Activated CD4-positive, CD25-positive, alpha-beta regulatory T cell treated with anti-CD3 and anti-CD28 coated beads, Interleukin-2, amount 50 U/mL, for 24 hours (primary cell): ENCODE measurements around the gene ABCB8.
A peak's percentile ranks its signal among the peaks of the same experiment; 100 is the strongest.

ENCODE experiments used
- ATAC-seq, 2 donors: fragments of 150-1000 bp; cut with Tn5 transposase; one replicate each; pipeline ENCODE4 v1.10.0; 2021; ENCODE audit warnings: mild to moderate bottlenecking in 1 of 2, moderate library complexity in 1 of 2

The ABCB8 gene

DNA sequence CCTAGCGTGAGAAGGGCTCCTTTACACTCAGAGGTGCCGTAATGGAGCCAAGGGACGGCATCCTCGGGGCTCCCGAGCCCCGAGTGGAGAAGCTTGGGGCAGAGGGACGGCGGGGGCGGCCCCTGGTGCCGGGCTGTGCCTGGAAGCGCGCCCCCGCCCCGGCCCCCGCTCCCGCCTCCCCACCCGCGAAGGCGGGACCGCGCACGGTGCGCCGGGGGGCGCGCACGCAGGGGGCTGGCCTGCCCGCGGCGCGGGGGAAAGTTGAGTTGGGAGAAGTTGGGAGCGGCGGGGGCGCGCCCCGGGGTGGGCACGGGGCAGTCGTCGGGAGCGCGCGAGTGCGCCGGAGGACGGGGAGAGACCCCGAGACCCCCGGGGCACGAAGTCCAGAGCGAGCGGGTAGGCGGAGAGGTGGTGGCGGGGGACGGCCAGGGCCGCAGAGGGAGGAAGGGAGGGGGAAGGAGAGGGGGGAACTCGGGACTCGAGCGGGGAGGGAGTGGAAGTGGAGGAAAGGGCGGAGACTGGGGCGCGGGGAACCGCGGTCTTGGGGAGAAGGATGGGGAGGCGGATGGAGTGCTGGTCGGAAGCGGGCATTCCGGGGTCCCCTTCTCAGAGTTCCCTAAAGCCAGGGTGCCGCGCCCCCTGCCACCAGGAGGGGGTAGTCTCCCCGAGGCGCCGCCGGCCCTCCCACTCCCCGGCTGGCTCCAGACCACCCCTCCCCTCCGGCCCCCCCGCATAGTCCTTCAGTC is 31.3 kb downstream of the ABCB8 start, which contains the start of gene SLC4A2:
SLC4A2 (plus strand) TSS at position 223 of the 746 bp plus-strand sequence. CDS start 2,399 bp downstream, outside the sequence.
- peak; percentile 9 to 13 for ATAC-seq

DNA sequence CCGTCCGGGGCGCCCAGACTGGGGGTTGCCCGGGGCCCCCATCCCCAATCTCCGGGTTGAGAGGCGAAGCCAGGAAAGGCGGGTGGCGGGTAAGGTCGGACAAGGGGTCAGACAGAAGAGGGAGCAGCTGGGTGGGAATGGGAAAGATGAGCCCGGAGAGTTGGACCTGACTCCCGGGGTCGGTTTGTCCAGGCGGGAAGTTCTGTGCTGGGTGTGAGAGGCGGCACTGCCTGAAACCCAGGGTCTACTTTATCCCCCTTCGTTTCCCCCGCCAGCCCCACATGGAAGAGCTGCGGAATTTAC is 31.8 kb downstream of the ABCB8 start:
- no peak for ATAC-seq

DNA sequence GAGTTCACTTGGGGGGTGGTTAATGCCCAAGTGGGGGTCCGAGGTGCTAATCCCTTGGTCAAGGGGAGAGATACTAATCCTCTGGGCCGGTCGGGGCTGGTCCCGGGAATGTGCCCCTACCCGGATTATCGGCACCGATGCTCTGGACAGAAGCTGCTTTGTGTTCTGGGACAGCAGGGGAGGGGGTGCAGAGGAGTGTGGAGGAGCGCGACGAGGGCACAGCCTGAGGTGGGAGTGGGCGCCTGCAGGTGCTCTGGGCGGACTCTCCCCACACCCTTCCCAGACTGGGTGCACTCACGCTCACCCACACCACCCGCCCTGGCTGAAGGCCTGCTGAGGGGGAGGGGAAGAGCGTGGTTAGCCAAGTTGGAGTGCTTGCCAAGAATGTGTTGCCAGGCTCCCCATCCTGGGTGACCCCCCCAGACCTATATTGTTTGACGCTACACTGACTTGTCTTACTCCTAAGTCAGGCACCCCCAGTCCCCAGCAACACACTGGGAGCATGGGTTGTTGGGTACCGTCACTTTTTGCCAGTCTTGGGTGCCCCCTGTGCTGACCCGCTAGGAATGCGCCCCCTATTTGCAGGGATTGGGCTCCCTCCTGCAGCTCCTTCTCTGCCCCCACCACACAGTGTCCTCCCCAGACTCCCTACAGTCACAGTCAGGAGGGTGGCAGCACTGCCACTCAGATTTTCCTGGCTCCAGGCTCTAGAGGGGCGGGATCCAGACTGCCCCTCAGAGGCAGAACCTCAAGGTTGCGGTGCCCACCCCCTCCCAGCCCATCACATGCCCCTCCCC is 32.4 kb downstream of the ABCB8 start:
- ATAC-seq, result no peak

DNA sequence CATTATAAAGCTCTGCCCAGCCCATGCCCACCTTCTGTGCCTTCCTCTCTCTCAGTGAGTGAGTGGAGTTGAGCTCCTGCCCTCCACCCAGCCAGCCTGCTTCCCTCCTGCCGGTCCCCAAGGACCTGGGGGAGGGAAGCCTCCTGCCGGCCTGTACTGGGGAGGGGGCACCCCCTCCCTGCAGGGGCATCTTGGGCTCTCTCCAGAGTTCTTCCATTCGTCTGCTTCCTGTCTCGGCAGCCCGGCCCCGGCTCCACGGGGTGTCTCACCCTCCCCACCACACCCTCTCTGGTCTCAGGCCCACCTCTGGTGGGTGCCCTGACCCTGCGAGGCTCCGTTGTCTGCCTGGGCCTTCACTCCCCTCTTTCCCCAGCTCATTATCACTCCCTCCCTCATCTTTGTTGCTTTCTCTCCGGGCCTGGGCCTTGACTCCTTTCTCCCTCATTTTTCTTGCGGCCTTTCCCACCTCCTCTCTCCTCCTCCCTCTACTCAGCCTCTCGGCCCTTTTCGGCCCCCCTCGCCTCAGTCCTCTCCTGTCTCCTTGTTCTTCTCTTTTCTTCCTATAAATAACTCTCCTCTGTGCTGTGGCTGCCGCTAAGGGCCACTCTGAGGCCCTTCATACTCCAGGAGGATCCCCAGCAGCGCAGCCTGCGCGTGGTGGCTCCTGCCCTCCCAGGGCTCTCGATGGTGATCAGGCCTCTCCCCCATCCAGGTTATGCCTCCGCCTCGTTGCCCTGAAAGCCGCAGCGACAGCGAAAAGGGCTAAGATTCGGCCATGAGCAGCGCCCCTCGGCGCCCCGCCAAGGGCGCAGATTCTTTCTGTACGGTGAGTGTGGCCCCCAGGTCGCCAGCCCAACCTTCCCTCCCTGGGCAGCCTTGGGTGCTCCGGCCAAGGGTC is 33.2 kb downstream of the ABCB8 start:
- ATAC-seq, result no peak

DNA sequence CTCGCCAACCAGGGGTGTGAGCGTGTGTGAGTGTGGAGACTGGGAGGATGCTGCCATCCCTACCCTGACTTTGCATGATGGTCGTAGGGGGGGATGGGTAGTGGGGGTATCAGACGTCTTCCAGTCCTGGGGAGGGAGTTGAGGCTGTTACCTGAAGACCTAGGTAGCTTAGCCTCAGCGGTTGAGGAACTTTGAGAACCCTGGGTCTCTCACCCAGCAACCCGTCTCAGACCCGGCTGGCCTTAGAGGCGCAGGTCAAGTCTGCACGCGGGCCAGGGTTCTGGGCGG is 33.8 kb downstream of the ABCB8 start:
- no peak for ATAC-seq

DNA sequence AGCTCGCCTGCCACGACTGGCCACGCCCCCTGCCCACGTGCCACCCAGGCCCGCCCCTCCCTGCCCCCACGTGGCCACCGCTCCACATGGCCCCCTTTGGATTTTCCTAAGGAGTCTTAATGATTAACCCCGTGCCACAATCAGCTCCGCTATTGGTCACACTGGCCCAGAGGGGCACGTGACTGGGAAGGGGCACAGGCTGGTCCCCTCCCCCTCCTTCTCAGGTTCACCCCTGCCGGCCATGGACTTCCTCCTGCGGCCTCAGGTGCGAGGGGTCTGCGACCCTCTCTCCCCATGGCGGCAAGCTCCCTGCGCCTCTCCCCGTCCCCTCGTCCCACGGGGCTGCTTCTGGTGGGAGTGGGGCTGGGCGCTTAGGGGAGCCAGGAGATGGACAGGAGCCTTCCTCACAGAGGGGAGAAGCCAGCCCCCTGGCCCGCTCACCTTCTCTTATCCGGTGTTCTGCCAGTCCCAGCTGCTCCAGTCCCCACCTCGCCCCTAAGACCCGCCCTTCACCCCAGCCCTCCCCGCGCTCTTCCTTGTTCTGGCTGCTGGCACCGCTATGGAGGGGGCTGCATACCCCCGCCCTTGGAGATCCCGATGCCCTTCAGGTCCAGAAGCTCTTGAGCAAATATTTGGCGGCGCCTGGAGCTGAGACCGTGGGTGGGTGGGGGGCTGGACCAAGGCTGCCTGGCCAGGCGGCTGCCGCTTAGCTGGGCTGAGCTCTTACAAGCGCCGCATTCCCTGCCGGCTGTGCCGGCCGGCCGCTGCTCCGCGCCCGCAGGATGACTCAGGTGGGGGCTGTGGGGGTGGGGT is 34.4 kb downstream of the ABCB8 start:
- no peak for ATAC-seq

DNA sequence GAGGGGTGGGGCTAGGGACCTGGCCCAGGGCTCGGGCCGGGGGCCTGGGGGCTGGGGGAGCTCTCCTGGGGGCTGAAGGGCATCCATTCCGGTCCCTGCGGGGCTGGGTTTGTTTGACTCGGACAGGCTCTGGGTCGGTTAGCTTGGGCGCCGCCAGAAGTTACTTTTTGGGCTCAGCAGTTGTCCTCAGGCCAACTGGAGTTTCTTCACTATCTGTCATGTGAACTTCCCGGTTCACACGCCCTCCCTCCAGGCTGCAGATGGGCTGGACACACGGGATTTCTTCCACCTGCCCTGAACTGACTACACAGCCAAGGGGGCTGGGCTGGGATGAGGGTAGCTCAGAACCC is 34.9 kb downstream of the ABCB8 start:
- ATAC-seq, result no peak

DNA sequence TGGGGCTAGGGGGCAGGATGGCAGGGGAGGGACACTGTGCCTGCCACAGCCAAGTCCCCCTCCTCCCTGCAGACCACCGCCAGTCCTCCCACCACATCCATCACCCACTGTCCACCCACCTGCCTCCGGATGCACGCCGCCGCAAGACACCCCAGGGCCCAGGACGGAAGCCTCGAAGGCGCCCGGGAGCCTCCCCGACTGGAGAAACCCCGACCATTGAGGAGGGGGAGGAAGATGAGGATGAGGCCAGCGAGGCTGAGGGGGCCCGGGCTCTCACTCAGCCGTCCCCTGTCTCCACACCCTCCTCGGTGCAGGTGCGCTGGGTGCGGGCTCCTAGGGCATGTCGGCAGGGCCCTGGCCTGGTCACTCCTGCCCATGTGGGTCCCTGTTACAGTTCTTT is 36.2 kb downstream of the ABCB8 start:
- ATAC-seq, result no peak

DNA sequence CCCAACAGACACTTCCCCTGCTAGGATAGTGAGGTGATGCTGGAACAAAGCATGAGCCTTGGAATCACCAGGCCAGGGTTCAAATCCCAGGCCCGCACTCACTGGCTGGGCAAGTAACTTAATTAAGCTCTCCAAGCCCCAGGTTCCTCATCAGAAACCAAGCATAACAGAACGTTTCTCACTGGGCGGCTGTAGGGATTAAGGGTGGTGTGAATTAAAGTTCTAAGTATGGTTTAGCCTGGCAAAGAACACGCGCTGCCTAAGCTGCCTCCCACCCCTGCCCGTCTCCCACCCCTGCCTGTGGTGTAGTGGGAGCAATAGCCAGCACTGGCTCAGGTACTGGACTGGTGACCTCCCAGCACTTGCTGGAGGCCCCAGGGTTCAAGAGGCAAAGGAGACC is 36.7 kb downstream of the ABCB8 start:
- ATAC-seq, result no peak

DNA sequence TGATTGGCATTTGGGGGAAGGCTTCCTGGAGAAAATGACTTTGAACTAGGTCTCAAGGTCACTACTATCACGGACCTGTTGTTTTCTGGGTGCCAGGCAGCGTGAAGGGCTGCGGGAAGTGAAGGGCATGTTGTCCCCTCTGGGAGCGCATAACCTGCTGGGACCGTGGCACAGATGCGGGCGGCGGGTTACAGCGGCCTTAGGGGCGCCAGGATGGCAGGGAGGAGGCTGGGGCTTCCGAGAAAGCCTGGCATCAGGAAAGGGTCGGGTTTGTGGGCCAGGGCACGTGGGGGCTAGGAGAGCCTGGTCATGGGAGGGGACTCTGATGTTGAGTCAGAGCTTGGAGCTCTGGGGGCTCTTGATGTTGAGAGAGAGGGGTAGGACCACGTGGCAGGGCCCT is 37.3 kb downstream of the ABCB8 start:
- ATAC-seq, result no peak

DNA sequence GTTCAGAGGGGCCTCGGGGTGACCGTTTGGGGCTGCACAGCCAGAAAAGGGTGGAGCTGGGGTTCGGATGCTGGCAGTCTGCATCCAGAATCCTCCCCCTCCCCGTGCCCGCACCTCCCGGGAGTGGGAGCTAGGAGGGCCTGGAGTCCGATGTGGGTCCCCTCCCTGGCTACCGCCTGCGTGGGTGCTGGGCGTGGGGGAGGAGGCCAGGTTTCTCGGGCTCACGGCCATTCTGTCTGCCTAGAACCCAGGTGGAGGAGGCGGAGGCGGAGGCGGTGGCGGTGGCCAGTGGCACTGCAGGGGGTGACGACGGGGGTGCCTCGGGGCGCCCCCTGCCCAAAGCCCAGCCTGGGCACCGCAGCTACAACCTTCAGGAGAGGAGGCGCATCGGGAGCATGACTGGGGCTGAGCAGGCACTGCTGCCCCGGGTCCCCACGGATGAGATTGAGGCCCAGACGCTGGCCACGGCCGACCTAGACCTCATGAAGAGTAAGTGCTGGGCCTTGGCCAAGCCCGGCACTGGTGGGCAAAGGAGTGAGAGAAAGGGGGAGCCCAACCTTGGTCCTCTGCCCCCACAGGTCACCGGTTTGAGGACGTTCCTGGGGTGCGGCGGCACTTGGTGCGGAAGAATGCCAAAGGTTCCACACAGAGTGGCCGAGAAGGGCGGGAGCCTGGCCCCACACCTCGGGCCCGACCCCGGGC is 38.2 kb downstream of the ABCB8 start:
- no peak for ATAC-seq

DNA sequence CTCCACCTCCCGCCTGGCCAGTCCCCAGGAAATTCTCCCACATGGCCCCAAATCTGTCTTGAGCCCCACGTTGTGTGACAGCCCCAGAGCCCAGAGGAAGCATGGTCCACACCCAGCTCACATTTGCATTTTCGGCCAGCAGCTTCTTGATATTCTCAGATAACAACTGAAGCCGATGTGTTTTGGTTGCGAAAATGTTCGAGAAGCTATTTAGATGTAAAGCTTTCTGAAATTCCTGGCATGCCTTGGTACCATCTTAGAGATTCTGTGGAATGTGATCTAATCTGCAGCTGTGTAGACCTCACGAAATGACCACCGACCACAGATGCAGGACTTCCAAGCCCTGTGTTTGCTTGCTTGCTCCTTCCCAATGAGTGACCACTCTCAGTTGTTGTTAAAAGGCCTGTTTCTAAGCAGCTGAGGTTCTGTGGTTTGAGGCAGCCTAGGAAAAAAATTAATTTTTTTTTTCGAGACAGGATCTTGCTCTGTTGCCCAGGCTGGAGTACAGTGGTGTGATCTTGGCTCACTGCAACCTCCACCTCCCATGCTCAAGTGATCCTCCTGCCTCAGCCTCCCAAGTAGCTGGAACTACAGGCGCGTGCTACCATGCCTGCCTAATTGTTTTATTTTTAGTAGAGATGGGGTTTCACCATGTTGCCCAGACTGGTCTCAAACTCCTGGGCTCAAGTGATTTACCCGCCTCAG is 40.0 kb downstream of the ABCB8 start:
- no peak for ATAC-seq

DNA sequence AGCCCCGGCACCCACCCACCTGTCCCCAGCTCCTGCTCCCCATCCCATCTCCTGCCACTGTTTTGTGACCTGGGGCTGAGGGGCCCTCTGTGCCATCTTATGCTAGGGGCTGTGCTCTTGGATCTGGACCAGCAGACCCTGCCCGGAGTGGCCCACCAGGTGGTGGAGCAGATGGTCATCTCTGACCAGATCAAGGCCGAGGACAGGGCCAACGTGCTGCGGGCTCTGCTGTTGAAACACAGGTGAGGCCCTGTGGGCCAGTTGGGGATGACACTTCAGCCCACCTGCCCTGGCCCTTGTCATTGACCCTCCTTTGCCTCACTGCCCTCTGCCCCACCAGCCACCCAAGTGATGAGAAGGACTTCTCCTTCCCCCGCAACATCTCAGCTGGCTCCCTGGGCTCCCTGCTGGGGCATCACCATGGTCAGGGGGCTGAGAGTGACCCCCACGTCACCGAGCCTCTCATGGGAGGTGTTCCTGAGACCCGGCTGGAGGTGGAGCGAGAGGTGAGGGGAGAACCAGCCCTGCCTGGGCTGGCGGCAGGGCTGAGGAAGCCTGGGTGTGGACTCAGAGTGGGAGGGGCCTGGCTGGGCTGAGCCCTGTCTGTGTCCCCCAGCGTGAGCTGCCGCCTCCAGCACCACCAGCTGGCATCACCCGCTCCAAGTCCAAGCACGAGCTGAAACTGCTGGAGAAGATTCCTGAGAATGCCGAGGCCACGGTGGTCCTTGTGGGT is 41.8 kb downstream of the ABCB8 start:
- ATAC-seq, result no peak

DNA sequence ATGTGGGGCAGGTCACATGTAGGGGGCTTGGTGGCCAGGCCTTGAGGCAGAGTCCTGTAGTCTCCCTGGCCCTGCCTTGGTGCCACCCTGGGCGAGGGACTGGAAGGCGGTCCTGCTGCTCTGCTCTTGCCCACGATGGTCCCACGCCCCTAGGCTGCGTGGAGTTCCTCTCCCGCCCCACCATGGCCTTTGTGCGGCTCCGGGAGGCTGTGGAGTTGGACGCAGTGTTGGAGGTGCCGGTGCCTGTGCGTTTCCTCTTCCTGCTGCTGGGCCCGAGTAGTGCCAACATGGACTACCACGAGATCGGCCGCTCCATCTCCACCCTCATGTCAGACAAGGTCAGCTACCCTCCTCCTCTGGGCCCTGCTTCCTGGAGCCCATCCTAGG is 42.3 kb downstream of the ABCB8 start:
- ATAC-seq, result no peak

DNA sequence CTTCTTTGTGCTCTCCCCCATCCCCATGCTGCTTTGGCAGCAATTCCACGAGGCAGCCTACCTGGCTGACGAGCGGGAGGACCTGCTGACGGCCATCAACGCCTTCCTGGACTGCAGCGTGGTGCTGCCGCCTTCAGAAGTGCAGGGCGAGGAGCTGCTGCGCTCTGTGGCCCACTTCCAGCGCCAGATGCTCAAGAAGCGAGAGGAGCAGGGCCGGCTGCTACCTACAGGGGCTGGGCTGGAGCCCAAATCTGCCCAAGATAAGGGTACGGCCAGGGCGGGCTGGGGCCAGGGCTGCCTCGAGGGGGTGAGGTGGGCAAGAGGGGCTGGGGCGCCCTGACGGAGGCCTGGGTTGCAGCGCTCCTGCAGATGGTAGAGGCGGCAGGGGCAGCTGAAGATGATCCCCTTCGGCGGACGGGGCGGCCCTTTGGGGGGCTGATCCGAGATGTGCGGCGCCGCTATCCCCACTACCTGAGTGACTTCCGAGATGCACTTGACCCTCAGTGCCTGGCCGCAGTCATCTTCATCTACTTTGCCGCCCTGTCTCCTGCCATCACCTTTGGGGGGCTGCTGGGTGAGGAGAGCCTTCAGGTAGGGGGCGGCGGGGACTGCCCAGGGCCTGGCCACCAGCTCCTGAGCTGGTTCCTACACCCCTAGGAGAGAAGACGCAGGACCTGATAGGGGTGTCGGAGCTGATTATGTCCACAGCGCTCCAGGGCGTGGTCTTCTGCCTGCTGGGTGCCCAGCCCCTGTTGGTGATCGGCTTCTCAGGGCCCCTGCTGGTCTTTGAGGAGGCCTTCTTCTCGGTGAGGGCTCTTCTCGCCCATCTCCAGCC is 43.0 kb downstream of the ABCB8 start:
- ATAC-seq, result no peak

DNA sequence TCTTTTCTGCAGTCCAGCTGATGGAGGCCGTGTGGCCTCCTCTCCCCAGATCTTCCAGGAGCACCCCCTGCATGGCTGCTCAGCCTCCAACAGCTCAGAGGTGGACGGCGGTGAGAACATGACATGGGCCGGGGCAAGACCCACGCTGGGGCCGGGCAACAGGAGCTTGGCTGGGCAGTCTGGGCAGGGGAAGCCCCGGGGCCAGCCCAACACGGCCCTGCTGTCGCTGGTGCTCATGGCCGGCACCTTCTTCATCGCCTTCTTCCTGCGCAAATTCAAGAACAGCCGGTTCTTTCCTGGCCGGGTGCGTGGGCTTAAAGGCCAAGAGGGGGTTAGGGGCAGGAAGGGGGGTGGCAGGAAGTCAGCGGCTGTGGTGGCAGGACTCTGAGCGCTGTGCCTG is 45.7 kb downstream of the ABCB8 start:
- ATAC-seq, result no peak

DNA sequence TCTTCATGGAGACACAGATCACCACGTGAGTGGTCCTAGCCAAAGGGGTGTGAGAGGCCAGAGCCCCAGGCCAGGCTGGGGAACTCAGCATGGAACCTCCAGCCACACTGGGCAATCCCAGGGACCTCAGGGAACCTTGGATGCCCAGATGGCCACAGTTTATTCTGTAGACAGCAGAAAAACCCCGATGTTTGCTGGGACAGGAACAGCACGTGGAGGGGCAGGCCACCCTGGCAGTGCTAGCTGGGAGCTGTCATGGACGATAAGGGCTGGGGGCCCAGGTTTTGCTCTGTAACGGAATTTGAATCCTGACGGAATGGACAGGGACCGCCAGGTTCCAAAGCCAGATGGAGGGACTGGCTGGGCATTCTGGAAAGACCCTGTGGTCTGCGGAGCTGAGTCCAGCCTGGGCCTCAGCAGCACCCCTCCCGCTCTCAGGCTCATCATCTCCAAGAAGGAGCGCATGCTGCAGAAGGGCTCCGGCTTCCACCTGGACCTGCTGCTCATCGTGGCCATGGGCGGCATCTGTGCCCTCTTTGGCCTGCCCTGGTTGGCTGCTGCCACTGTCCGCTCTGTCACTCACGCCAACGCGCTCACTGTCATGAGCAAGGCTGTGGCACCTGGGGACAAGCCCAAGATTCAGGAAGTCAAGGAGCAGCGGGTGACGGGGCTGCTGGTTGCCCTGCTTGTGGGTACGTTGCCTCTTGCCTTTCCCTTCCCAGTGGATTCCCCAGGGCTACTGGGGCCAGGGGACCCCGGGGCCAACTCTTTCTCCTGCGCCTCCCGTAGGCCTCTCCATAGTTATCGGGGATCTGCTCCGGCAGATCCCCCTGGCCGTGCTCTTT is 46.8 kb downstream of the ABCB8 start:
- ATAC-seq, result no peak

DNA sequence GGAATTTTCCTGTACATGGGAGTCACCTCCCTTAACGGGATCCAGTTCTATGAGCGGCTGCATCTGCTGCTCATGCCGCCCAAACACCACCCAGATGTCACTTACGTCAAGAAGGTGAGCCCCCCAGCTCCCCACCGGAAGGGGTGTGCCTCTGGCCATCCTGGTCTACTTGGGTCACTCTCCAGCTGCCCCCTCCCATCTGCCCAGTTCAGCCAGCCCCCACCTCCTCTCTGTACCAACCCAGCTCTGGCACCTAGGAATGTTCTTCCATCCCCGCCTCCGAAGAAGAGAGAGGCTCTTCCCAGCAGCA is 47.4 kb downstream of the ABCB8 start:
- no peak for ATAC-seq

DNA sequence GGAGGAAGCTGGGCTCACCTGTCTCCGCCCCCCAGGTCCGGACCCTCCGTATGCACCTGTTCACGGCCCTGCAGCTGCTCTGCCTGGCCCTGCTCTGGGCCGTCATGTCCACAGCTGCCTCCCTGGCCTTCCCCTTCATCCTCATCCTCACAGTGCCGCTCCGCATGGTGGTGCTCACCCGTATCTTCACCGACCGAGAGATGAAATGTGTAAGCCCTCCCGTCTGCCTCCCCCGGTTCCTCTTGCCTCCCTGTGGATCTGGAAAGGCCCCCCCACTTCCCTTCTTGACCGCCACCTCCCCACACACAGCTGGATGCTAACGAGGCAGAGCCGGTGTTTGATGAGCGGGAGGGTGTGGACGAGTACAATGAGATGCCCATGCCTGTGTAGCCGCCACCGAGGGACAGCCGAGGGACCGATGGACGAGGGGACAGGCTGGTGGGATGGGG is 47.8 kb downstream of the ABCB8 start:
- ATAC-seq, result no peak
